Liver (tissue), 9 donors: ENCODE results near the gene NOS1AP. TPM values are rescaled to one million over a fixed set of nuclear protein-coding genes. Genes with fewer than 3 reads are reported as not detected.

Source experiments
- DNase-seq: peaks from one replicate; pipeline ENCODE4 v3.0.0-alpha.2; 2017; ENCODE audit warnings: low spot score
- H3K27ac ChIP-seq, 2 donors: one replicate each; pipeline ENCODE4 v1.7.0; 2013; ENCODE audit warnings: inconsistent platforms in 2 of 2, low read length in 2 of 2, control low read depth in 1 of 2, low read depth in 1 of 2, mild to moderate bottlenecking in 1 of 2
- H3K27me3 ChIP-seq, 4 donors: one replicate each; pipeline versions ENCODE4 v1.6.1 to v1.7.0; 2013; ENCODE audit warnings: low read length in 3 of 4, inconsistent platforms in 1 of 4, mild to moderate bottlenecking in 1 of 4, moderate library complexity in 1 of 4; ENCODE audit not compliant: control insufficient read depth in 4 of 4, insufficient read depth in 4 of 4
- H3K36me3 ChIP-seq, 4 donors: one replicate each; pipeline versions ENCODE4 v1.6.1 to v1.7.0; 2013; ENCODE audit warnings: low read length in 3 of 4, mild to moderate bottlenecking in 3 of 4, low read depth in 1 of 4, moderate library complexity in 1 of 4; ENCODE audit not compliant: control insufficient read depth in 4 of 4, insufficient read depth in 3 of 4
- H3K4me1 ChIP-seq, 4 donors: one replicate each; pipeline versions ENCODE4 v1.6.1 to v1.7.0; 2013; ENCODE audit warnings: low read length in 3 of 4, mild to moderate bottlenecking in 3 of 4, moderate library complexity in 1 of 4; ENCODE audit not compliant: control insufficient read depth in 4 of 4, insufficient read depth in 4 of 4
- H3K4me3 ChIP-seq, 3 donors: one replicate each; pipeline versions ENCODE4 v1.6.1 to v1.7.0; 2013; ENCODE audit warnings: low read length in 3 of 3, control low read depth in 1 of 3, low read depth in 1 of 3, mild to moderate bottlenecking in 1 of 3
- H3K9ac ChIP-seq, 2 donors: one replicate each; pipeline ENCODE4 v1.7.0; 2013; ENCODE audit warnings: low read length in 2 of 2, mild to moderate bottlenecking in 2 of 2, moderate library complexity in 2 of 2, control low read depth in 1 of 2, low read depth in 1 of 2
- H3K9me3 ChIP-seq, 4 donors: one replicate each; pipeline versions ENCODE4 v1.6.1 to v1.7.0; 2013; ENCODE audit warnings: low read length in 3 of 4; ENCODE audit not compliant: control insufficient read depth in 4 of 4
- ATF3 ChIP-seq: IDR thresholded peaks from 2 replicates; pipeline ENCODE4 v1.6.1; 2016; ENCODE audit warnings: antibody characterized with exemption
- CTCF ChIP-seq: fragments of 150-350 bp; IDR thresholded peaks from 2 replicates; pipeline ENCODE4 v1.5.1; 2017; ENCODE audit warnings: improper control_type of control experiment, low read depth, low read length; ENCODE audit not compliant: missing input control
- EGR1 ChIP-seq, 2 donors: IDR thresholded peaks; 2 replicates each; pipeline ENCODE4 v1.6.1; 2016 to 2018; ENCODE audit warnings: antibody characterized with exemption in 2 of 2, low read depth in 2 of 2
- FOXA1 ChIP-seq: IDR thresholded peaks from 2 replicates; pipeline ENCODE4 v1.6.1; 2016; ENCODE audit warnings: antibody characterized with exemption
- FOXA2 ChIP-seq: IDR thresholded peaks from 2 replicates; pipeline ENCODE4 v1.6.1; 2016; ENCODE audit warnings: antibody characterized with exemption
- GABPA ChIP-seq, 2 donors: IDR thresholded peaks in 1 of 2; conservative IDR thresholded peaks in 1 of 2; 2 replicates each; pipeline ENCODE4 v1.6.1; 2016; ENCODE audit warnings: antibody characterized with exemption in 2 of 2, mild to moderate bottlenecking in 1 of 2, moderate library complexity in 1 of 2
- HNF4A ChIP-seq, 2 donors: conservative IDR thresholded peaks; 2 replicates each; pipeline ENCODE4 v1.6.1; 2016; ENCODE audit warnings: antibody characterized with exemption in 2 of 2, mild to moderate bottlenecking in 2 of 2
- HNF4G ChIP-seq: IDR thresholded peaks from 2 replicates; pipeline ENCODE4 v1.6.1; 2016; ENCODE audit warnings: antibody characterized with exemption
- JUND ChIP-seq, 2 donors: IDR thresholded peaks; 2 replicates each; pipeline ENCODE4 v1.6.1; 2016; ENCODE audit warnings: antibody characterized with exemption in 2 of 2
- MAX ChIP-seq: IDR thresholded peaks from 2 replicates; pipeline ENCODE4 v1.6.1; 2016; ENCODE audit warnings: antibody characterized with exemption
- NR2F2 ChIP-seq: IDR thresholded peaks from 2 replicates; pipeline ENCODE4 v1.6.1; 2016; ENCODE audit warnings: antibody characterized with exemption
- RAD21 ChIP-seq, 2 donors: IDR thresholded peaks; 2 replicates each; pipeline ENCODE4 v1.6.1; 2016; ENCODE audit warnings: antibody characterized with exemption in 2 of 2, mild to moderate bottlenecking in 2 of 2
- REST ChIP-seq: IDR thresholded peaks from 2 replicates; pipeline ENCODE4 v1.6.1; 2016; ENCODE audit warnings: antibody characterized with exemption, mild to moderate bottlenecking
- RXRA ChIP-seq, 2 donors: IDR thresholded peaks; 2 replicates each; pipeline ENCODE4 v1.6.1; 2017 to 2018; ENCODE audit warnings: antibody characterized with exemption in 2 of 2, mild to moderate bottlenecking in 1 of 2
- SP1 ChIP-seq: IDR thresholded peaks from 2 replicates; pipeline ENCODE4 v1.6.1; 2018; ENCODE audit warnings: antibody characterized with exemption, mild to moderate bottlenecking
- TAF1 ChIP-seq: conservative IDR thresholded peaks from 2 replicates; pipeline ENCODE4 v1.6.1; 2016; ENCODE audit warnings: antibody characterized with exemption, mild to moderate bottlenecking
- YY1 ChIP-seq: IDR thresholded peaks from 2 replicates; pipeline ENCODE4 v1.6.1; 2016; ENCODE audit warnings: antibody characterized with exemption, mild to moderate bottlenecking
- ZBTB33 ChIP-seq: IDR thresholded peaks from 2 replicates; pipeline ENCODE4 v1.6.1; 2016; ENCODE audit warnings: antibody characterized with exemption
- WGBS: extraction: QIAGEN DNeasy Blood & Tissue Kit; methylation state at CpG from one replicate; pipeline ENCODE4 v1.1.7; 2013; 5-methylcytosine and 5-hydroxymethylcytosine counted together
- polyA plus RNA-seq, 2 donors: library from polyadenylated mRNA; stranded (reverse) in 1 of 2; unstranded in 1 of 2; fragments of 200-250 nt in 1 of 2; fragments of >200 nt in 1 of 2; fragmentation: Nextera tagmentation in 1 of 2; extraction: Ambion mirVana in 1 of 2; gene quantifications; one replicate each; pipeline versions ENCODE4 v1.2.1 to v1.2.3, GENCODE V29; 2013 to 2015
- total RNA-seq, 2 donors: library from RNA; depleted of rRNA; stranded (reverse); fragments of >200 nt; gene quantifications; one replicate each; pipeline ENCODE4 v1.2.3, GENCODE V29; 2014
- donor health status: healthy.
- donor health status: healthy.
- donor health status: healthy.
- donor health status: healthy.
- donor health status: healthy.

NOS1AP gene
- total and polyA plus RNA-seq, 4 donors, result 1.4 to 13.0 (median 4.5) TPM

GRCh38 chr1:162374406-162374805 lies 304.9 kb downstream of the NOS1AP start:
- TF ChIP-seq FOXA2 (no peak), ZBTB33 (no peak), GABPA (IDR thresholded peaks at IDR 0.05 in 1 of 2, conservative IDR thresholded peaks at IDR 0.05 in 1 of 2) (no peak), NR2F2 (no peak), EGR1 (IDR thresholded peaks at IDR 0.05; ENCODE audit: low read depth in 2 of 2) (no peak), REST (no peak), YY1 (no peak), HNF4A (conservative IDR thresholded peaks at IDR 0.05) (no peak), HNF4G (no peak), RXRA (IDR thresholded peaks at IDR 0.05) (no peak)
- H3K27ac ChIP-seq, result no peak overlapping the region
- 93% methylated on average over 9 of the region's 9 CpGs for WGBS

GRCh38 chr1:162375463-162375862 lies 306.0 kb downstream of the NOS1AP start:
- Histone ChIP-seq H3K9me3 (no peaks in the 10 kb centered on the region), H3K27me3 (no peaks in the 10 kb centered on the region), H3K27ac (no peak overlapping the region), H3K4me3 (no peak overlapping the region), H3K9ac (no peak overlapping the region), H3K36me3 (peaks cover 0 to 6% (median 1%) of the 10 kb centered on the region in 4 donors), H3K4me1 (peaks cover 7 to 32% (median 23%) of the 10 kb centered on the region in 4 donors)
- TF ChIP-seq RXRA (IDR thresholded peaks at IDR 0.05), result no peak
- no peak for TF ChIP-seq YY1
- no peak for TF ChIP-seq CTCF
- no peak for TF ChIP-seq ATF3
- TF ChIP-seq ZBTB33, result no peak
- TF ChIP-seq HNF4A (conservative IDR thresholded peaks at IDR 0.05), result no peak
- TF ChIP-seq GABPA (IDR thresholded peaks at IDR 0.05 in 1 of 2, conservative IDR thresholded peaks at IDR 0.05 in 1 of 2), result no peak
- no peak for TF ChIP-seq HNF4G
- no peak for TF ChIP-seq FOXA1
- no peak for TF ChIP-seq MAX
- no peak for TF ChIP-seq FOXA2
- no peak for TF ChIP-seq JUND (IDR thresholded peaks at IDR 0.05)
- no peak for TF ChIP-seq TAF1
- no peak for TF ChIP-seq RAD21 (IDR thresholded peaks at IDR 0.05)
- no peak for TF ChIP-seq NR2F2
- no peak for TF ChIP-seq SP1
- TF ChIP-seq REST, result no peak
- no peak for TF ChIP-seq EGR1 (IDR thresholded peaks at IDR 0.05; ENCODE audit: low read depth in 2 of 2)
- DNase-seq, result no peak
- WGBS, result 84% methylated on average over 8 of the region's 8 CpGs

More at GRCh38 chr1:162374406-162374805, 304.9 kb downstream of the NOS1AP start:
- Histone ChIP-seq H3K4me1 (peaks cover 7 to 39% (median 23%) of the 10 kb centered on the region in 4 donors), H3K9ac (no peak overlapping the region), H3K4me3 (no peak overlapping the region), H3K27me3 (no peaks in the 10 kb centered on the region), H3K9me3 (no peaks in the 10 kb centered on the region), H3K36me3 (peaks cover 0 to 6% (median 1%) of the 10 kb centered on the region in 4 donors)
- DNase-seq, result no peak
